Lower leg skin (tissue), 4 donors: ENCODE data around the gene LSMEM2. TPM values are rescaled to one million over a fixed set of nuclear protein-coding genes. Genes with fewer than 3 reads are reported as not detected.

Experiments used
- DNase-seq, 2 donors: peaks; one replicate each; pipeline ENCODE4 v3.0.0-alpha.2; 2019; ENCODE audit warnings: low spot score in 2 of 2
- H3K4me3 ChIP-seq: fragments of 200-600 bp; sonication (generic); 2 replicates; pipeline ENCODE4 v1.5.1; 2017; ENCODE audit warnings: mild to moderate bottlenecking, low read depth; ENCODE audit not compliant: poor library complexity, severe bottlenecking
- POLR2A ChIP-seq, 2 donors: fragments of 450-650 bp; IDR thresholded peaks; one replicate each; pipeline ENCODE4 v1.6.1; 2016 to 2017; ENCODE audit warnings: antibody characterized with exemption in 2 of 2, mild to moderate bottlenecking in 1 of 2, moderate library complexity in 1 of 2
- WGBS, 2 donors: methylation state at CpG; one replicate each; pipeline ENCODE4 v1.1.5; 2018; 5-methylcytosine and 5-hydroxymethylcytosine counted together
- intact Hi-C: fragments of 100-400 bp; cut with DNase I; formaldehyde crosslinking; loops from one replicate; pipeline ENCODE4 v1.15.0; 2023; ENCODE audit warnings: low total_unique reads
- total RNA-seq, 4 donors: library from RNA; depleted of rRNA; stranded (reverse); fragments of >200 nt; gene quantifications; one replicate each; pipeline ENCODE4 v1.1.0, GENCODE V29; 2016
- TF ChIP-seq, protein P1 (sequence below), 3 donors: fragments of 450-650 bp; IDR thresholded peaks; one replicate each; pipeline ENCODE4 v1.5.1; 2016; ENCODE audit warnings: antibody characterized with exemption in 3 of 3, mild to moderate bottlenecking in 3 of 3, moderate library complexity in 2 of 3

LSMEM2 gene
- total RNA-seq, 4 donors from 2014 or later, result 0.37 to 0.62 TPM; not detected in 2

GRCh38 chr3:50297384-50297775, 18.5 kb downstream of the LSMEM2 start:
- 83% methylated on average over 2 of the region's 2 CpGs; no CpG with 5 or more reads in 1 of the 2 donors for WGBS, 2 donors
- DNase-seq, result no peak

DNA sequence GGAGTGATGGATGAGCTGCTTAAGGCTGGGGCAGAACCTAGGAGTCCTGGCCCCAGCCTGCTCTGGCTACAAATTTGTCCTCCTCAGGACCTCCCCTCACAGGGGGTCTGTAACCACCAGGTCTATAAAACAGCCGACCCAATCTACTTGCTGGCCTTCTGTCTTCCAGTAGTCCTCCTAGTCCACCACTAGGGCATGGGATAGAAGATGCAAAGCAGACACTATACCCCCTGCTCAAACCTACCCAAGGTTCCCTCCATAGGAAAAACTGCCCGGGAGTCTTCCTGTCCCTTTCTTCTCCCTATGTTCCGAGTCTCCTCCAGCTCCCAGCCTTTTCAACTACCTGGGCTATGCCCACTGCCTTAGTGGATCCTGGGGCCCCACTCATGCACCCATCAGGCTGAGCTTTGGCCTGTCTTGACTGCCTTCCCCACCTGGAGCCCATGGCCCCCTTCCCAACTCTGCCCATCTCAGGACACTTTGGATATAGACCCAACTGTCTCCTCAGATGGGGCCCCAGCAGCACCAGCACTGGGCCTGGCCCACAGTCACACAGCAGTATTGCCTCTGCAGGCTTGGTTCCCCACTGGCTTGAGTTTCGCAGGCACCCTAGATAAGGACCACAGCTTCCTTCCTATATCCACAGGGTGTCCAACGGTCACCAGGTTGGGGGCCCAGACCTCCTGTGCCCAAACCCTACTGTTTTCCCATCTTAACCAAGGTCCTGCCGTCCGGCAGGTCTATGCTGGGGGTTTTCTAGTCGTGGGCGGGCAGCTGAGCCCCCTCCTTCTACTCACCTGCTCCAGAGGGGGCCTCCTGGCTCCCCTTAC, 19.2 kb downstream of the LSMEM2 start:
- H3K4me3 ChIP-seq, result no peak overlapping the region
- DNase-seq, result no peak
- 44 to 63% methylated on average over 9 of the region's 9 CpGs for WGBS, 2 donors
- TF ChIP-seq POLR2A (IDR thresholded peaks at IDR 0.05), result no peak
- TF ChIP-seq, protein P1, sequence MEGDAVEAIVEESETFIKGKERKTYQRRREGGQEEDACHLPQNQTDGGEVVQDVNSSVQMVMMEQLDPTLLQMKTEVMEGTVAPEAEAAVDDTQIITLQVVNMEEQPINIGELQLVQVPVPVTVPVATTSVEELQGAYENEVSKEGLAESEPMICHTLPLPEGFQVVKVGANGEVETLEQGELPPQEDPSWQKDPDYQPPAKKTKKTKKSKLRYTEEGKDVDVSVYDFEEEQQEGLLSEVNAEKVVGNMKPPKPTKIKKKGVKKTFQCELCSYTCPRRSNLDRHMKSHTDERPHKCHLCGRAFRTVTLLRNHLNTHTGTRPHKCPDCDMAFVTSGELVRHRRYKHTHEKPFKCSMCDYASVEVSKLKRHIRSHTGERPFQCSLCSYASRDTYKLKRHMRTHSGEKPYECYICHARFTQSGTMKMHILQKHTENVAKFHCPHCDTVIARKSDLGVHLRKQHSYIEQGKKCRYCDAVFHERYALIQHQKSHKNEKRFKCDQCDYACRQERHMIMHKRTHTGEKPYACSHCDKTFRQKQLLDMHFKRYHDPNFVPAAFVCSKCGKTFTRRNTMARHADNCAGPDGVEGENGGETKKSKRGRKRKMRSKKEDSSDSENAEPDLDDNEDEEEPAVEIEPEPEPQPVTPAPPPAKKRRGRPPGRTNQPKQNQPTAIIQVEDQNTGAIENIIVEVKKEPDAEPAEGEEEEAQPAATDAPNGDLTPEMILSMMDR (IDR thresholded peaks at IDR 0.05), result no peak
- intact Hi-C loops, result no loop called here

More at GRCh38 chr3:50297384-50297775, 18.5 kb downstream of the LSMEM2 start:
- no peak overlapping the region for H3K4me3 ChIP-seq
- TF ChIP-seq, protein P1 (IDR thresholded peaks at IDR 0.05), result no peak
- TF ChIP-seq POLR2A (IDR thresholded peaks at IDR 0.05), result no peak
- intact Hi-C loops, result no loop called here

DNA sequence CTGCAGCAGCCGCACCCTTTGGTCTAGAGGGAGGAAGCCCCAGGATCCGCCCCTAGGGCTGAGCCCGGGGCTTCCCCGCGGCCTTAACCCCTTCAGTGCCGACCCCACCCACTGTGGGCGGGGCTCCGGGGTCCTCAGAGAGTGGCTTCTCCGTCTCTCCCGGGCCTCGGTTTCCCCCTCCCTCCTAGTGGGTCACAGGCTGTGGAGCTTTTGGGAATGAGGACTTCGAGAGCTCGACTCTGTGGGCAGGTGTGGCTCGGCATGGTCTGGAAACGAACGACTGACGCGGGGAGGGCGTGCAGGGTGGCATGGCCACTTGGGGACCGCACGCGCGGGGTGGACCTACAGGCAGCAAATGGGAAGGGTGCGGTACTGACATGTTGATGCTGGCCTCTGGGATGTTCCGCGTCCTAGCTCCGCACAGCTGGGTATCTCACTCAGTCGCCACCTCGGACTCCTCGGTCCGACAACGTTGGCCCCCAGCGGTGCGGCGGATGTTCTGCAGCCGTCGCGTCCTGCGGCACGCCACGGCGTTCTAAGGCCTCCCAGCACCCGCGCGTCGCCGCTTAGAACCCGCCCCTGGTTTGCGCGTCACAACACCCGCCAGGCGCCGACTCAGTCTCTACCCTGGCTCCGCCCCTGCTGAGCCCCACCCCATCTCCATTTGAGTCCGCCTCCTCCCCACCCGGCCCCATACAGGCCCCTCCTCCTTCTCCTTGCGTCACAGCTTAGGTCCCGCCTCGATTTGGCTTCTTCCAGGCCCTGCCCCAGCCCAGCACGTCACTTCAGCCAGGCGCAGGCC, 20.1 kb downstream of the LSMEM2 start, which contains the start of the genes HYAL3 and NAA80:
Gene HYAL3, minus strand, starts transcription at position 570 of the 802 bp plus-strand sequence. CDS start 3,803 bp downstream, outside the sequence.
Gene NAA80, minus strand, starts transcription at position 570 of the 802 bp plus-strand sequence. CDS start 1,942 bp downstream, outside the sequence.
- peak; percentile 100 for DNase-seq
- intact Hi-C loops, result no loop called here
- 0 to 1% methylated on average over 37 to 54 of the region's 61 CpGs for WGBS, 2 donors
- peak within 1 kb of the TSS; percentile 55 for H3K4me3 ChIP-seq
- TF ChIP-seq, protein P1 (IDR thresholded peaks at IDR 0.05), result peak in 1 of 3 donors; percentile 63
- TF ChIP-seq POLR2A (IDR thresholded peaks at IDR 0.05), result no peak

DNA sequence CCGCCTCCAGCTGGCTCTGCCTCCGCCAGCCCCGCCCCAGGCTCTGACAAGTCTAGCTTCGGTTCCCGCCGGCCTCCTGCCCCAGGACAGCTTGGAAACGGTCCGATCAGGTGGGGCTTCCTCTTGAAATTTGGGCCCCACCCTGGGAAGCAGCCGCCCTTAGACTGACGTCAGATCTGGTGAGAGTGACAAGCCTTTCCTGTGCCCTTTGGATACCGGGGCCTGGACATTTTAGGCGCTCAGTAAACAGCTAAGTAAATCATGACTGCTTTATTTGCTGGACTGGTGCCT, 20.7 kb downstream of the LSMEM2 start:
- 2% methylated on average over 10 to 12 of the region's 12 CpGs for WGBS, 2 donors
- TF ChIP-seq, protein P1 (IDR thresholded peaks at IDR 0.05), result no peak
- TF ChIP-seq POLR2A (IDR thresholded peaks at IDR 0.05), result no peak
- intact Hi-C loops, result no loop called here
- DNase-seq, result no peak
- no peak overlapping the region for H3K4me3 ChIP-seq

GRCh38 chr3:50299929-50300680, 21.2 kb downstream of the LSMEM2 start:
- 40 to 51% methylated on average over 12 of the region's 12 CpGs for WGBS, 2 donors
- DNase-seq, result peak in 1 of 2 donors; percentile 66
- TF ChIP-seq POLR2A (IDR thresholded peaks at IDR 0.05), result no peak
- TF ChIP-seq, protein P1 (IDR thresholded peaks at IDR 0.05), result no peak
- intact Hi-C loops, result no loop called here
- no peak overlapping the region for H3K4me3 ChIP-seq
